Activated T-helper 1 cell treated with anti-CD3 and anti-CD28 coated beads, Interleukin-2, amount 50 U/mL, for 16 hours (primary cell): Measurements from ENCODE around the gene DUT.

Experiments
- DNase-seq, 2 donors: peaks; one replicate each; pipeline ENCODE4 v3.0.0-alpha.2; 2020; ENCODE audit warnings: low read depth in 1 of 2, low spot score in 1 of 2

DUT gene

GRCh38 chr15:48367483-48367882 lies 36.3 kb downstream of the DUT start:
- no peak for DNase-seq

- DNase-seq, result no peak
Observed at GRCh38 chr15:48370460-48370859, 39.2 kb downstream of the DUT start.

GRCh38 chr15:48371550-48371949 lies 40.3 kb downstream of the DUT start:
- DNase-seq, result no peak

DNA sequence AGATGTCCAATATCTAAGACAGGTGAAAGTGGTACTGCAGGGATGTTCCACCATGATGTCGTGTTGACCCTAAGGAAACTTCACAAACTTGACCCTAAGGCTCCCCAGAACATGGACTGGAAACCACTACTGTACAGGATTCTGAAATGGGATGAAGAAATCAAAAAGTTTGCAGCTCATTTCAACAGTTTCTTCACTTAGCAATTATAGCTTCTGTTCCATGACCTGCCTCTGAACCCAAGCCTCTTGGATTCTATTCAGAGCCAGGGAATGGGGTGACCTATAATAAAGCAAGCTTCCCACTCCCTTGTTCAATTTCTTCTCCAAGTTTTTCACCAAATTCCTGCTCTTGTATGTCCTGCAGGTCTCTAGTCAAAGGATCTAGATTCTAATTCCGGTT lies 40.7 kb downstream of the DUT start:
- no peak for DNase-seq

- no peak for DNase-seq
Observed at GRCh38 chr15:48373821-48374451, 42.7 kb downstream of the DUT start.

DNA sequence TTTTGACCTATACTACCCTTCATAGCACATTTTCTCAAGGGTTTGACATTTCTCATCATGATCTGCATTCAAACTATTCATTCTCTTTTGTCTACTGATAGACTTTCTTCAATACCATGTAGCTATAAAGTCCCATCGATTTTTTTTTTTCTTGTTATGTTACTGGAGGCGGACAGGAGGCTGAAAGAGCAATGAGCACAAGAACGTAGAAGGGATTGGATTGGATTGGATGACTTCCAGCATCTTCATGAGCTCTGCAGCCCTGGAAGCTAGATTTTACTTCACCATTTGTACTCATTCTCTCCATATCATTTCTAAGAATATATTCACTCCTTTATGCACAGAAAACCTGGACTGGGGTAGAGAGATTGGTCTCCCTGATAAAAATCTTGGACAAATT lies 43.2 kb downstream of the DUT start:
- no peak for DNase-seq

- no peak for DNase-seq
Observed at GRCh38 chr15:48375767-48376166, 44.5 kb downstream of the DUT start.

DNA sequence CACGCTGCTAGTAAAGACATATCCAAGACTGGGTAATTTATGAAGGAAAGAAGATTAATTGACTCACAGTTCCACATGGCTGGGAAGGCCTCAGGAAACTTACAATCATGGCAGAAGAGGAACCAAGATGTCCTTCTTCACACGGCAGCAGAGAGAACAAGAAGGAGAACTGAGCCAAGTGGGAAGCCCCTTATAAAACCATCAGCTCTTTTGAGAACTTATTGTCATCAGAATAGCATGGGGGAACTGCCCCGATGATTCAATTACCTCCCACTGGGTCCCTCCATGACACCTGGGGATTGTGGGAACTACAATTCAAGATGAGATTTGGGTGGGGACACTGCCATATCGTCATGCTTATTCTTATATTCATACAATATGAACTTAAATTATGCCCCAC lies 49.0 kb downstream of the DUT start:
- no peak for DNase-seq

GRCh38 chr15:48381861-48382260 lies 50.6 kb downstream of the DUT start:
- no peak for DNase-seq

- DNase-seq, result no peak
Observed at GRCh38 chr15:48383031-48383430, 51.8 kb downstream of the DUT start.

- DNase-seq, result no peak
Observed at GRCh38 chr15:48384616-48385015, 53.4 kb downstream of the DUT start.

- DNase-seq, result no peak
Observed at GRCh38 chr15:48385031-48385830, 54.0 kb downstream of the DUT start.

DNA sequence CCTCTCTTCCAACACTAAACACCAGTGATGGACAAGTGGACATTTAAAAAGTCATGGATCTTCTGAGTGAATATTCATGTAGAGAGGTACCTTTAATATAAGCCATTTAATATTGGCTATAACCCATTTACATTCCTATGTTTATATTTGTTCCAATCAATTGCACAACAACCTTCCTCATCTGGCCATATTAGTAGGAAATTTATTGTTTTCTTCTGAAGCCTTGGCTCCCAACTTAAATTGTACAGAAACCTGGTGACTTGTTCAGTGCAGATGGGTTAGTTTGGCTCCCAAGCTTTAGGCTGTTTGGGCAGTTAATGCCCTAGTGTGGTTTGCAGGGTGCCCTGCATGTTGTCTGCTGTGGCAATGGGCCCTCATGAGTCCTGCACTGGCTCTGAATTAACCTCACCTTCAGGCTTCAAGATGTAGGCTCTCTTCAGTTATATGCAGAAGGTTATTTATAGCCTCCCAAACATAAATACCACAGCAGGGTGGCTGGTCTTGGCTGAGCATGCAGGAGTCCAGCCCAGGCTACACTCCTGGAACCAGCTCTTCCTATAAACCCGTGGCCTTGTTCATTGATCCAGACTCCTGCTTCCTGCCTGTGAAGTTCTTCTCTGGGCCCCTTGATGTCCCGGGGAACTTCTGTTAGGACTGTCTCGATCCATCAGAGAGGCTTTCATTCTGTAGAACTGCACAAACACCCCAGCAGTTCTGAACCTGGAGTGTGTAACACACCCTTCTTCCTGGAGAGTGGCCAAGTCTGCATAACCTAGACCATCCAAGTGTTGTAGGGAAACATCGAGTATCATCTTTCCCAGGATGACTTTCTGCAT lies 57.0 kb downstream of the DUT start:
- DNase-seq, result no peak

- DNase-seq, result no peak
Observed at GRCh38 chr15:48388910-48389309, 57.7 kb downstream of the DUT start.

- no peak for DNase-seq
Observed at GRCh38 chr15:48389691-48390143, 58.5 kb downstream of the DUT start.

DNA sequence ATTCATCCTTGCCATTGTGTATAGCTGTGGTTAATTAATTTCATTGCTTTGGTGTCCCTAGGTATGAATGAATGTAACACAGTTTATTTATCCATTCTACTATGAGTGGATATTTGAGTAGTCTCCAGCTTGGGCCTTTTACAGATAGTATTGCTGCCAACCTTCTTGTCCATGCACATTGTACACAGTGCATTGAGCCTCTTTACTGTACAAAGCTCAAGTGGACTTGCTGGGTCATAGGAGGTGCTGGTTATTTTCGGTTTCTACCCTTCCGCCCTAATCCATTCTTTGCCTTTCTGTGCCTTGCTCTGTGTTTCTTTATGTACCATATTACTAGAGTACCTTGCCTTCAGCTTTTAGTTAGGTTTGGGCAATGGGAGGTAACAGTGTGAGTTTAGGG lies 60.7 kb downstream of the DUT start:
- no peak for DNase-seq

DNA sequence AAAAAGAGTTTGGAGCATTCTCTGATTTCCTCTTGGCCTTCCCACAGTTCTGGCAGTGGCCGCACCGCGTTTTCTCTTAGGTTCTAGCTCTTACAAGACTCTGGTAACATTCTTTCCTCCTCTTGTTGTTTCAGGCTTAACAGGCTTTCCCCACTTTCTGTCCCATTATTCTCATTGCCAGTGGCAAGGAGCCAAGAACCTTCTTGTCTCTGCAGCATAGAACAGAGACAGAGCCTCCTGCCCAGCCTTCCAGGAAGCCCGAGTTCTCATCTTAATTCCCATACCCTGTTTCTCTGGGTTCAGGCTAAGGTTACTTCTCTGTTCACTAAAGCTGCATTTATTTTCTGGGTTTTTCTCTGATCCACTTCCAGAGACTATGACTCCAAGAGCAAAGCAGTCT lies 61.1 kb downstream of the DUT start:
- no peak for DNase-seq
